HepG2 (cell line): ENCODE measurements around the gene CORO1A. TPM values are rescaled to one million over a fixed set of nuclear protein-coding genes. Genes with fewer than 3 reads are reported as not detected.

Experiments
- ATAC-seq: fragments of 200-7000 bp; cut with Tn5 transposase; 3 replicates; pipeline ENCODE4 v1.9.1; 2020; ENCODE audit warnings: mild to moderate bottlenecking, moderate library complexity
- BruUV-seq: library from RNA; stranded (reverse); fragments of 400-500 nt; replicated peaks from 2 replicates; lab custom pipeline; 2021; lab: Mats Ljungman, UMichigan
- CTCF ChIA-PET: fragments of 300-600 bp; formaldehyde crosslinking; extraction: SDS; loops from one replicate; lab custom pipeline; 2021; ENCODE audit warnings: low total read pairs, inconsistent platforms, low intra/inter-chr PET ratio; lab: Yijun Ruan, JAX
- POLR2A ChIA-PET: fragments of 350-600 bp; sonication (Branson Sonifier 250); formaldehyde crosslinking; loops from one replicate; lab custom pipeline; 2020; ENCODE audit warnings: antibody characterized with exemption, inconsistent platforms; lab: Yijun Ruan, JAX
- DNase-seq: peaks from one replicate; pipeline ENCODE4 v3.0.0-alpha.2; 2015; ENCODE audit warnings: low spot score
- FAIRE-seq: peaks from 3 replicates; lab custom pipeline; 2011; peaks lifted over from hg19 to GRCh38; lab: Jason Lieb, UNC
- H2AFZ ChIP-seq: one replicate; pipeline ENCODE4 v1.6.1; 2011; ENCODE audit warnings: low read length, inconsistent platforms
- H3K27ac ChIP-seq: fragments of 300-600 bp; 3 replicates; pipeline ENCODE4 v1.8.0; 2011; ENCODE audit warnings: mixed run types, mild to moderate bottlenecking, mixed read lengths, low read length, inconsistent platforms; ENCODE audit not compliant: insufficient read depth; ENCODE audit errors: extremely low read length
- H3K27me3 ChIP-seq, 2 experiments: fragments of 200-600 bp in 1 of 2; 2 replicates in 1 of 2; 3 replicates in 1 of 2; pipeline versions ENCODE4 v1.6.0 to v1.8.0; 2011; ENCODE audit warnings: low read length in 2 of 2, mild to moderate bottlenecking in 2 of 2, moderate library complexity in 2 of 2, inconsistent platforms in 1 of 2; ENCODE audit not compliant: insufficient read depth in 2 of 2, control insufficient read depth in 1 of 2
- H3K36me3 ChIP-seq, 2 experiments: fragments of 200-600 bp in 1 of 2; replicated peaks in 1 of 2; 2 replicates in 1 of 2; 3 replicates in 1 of 2; pipeline versions ENCODE4 v1.5.1 to v1.8.0; 2011; ENCODE audit warnings: low read length in 2 of 2, inconsistent platforms in 1 of 2; ENCODE audit not compliant: insufficient read depth in 2 of 2, control insufficient read depth in 1 of 2
- H3K4me1 ChIP-seq: 2 replicates; pipeline ENCODE4 v1.5.1; 2012; ENCODE audit warnings: low read length, inconsistent platforms; ENCODE audit not compliant: insufficient read depth
- H3K4me2 ChIP-seq: 2 replicates; pipeline ENCODE4 v1.6.0; 2011; ENCODE audit warnings: low read depth, low read length, inconsistent platforms
- H3K4me3 ChIP-seq, 3 experiments: fragments of 200-600 bp in 1 of 3; sonication (generic), shearing (Covaris generic) in 1 of 3; replicated peaks in 1 of 3; 2 replicates each; pipeline ENCODE4 v1.5.1; 2011 to 2016; ENCODE audit warnings: low read length in 3 of 3, inconsistent platforms in 2 of 3, low read depth in 2 of 3, mild to moderate bottlenecking in 2 of 3, control low read depth in 1 of 3, mixed read lengths in 1 of 3; ENCODE audit not compliant: insufficient read depth in 1 of 3
- H3K79me2 ChIP-seq: one replicate; pipeline ENCODE4 v1.6.1; 2011; ENCODE audit warnings: low read length, inconsistent platforms; ENCODE audit not compliant: insufficient read depth
- H3K9ac ChIP-seq: 2 replicates; pipeline ENCODE4 v1.6.0; 2011; ENCODE audit warnings: mild to moderate bottlenecking, low read depth, low read length, inconsistent platforms; ENCODE audit not compliant: insufficient read depth
- H3K9me3 ChIP-seq: 2 replicates; pipeline ENCODE4 v1.5.1; 2012; ENCODE audit warnings: mild to moderate bottlenecking, low read length
- H4K20me1 ChIP-seq: 2 replicates; pipeline ENCODE4 v1.6.0; 2011; ENCODE audit warnings: inconsistent platforms, mild to moderate bottlenecking, low read length, moderate library complexity; ENCODE audit not compliant: insufficient read depth
- ATF7-NPFF ChIP-seq: sonication (generic); formaldehyde crosslinking; IDR thresholded peaks from 2 replicates; pipeline ENCODE4 v1.8.1; 2023; ENCODE audit warnings: mild to moderate bottlenecking, low read depth, missing genetic modification reagents, moderate library complexity
- GLMP ChIP-seq: sonication (generic); formaldehyde crosslinking; IDR thresholded peaks from 2 replicates; pipeline ENCODE4 v1.9.0; 2021; ENCODE audit warnings: missing genetic modification reagents, mild to moderate bottlenecking, borderline replicate concordance
- HNRNPL ChIP-seq: fragments of 200-400 bp; formaldehyde crosslinking; IDR thresholded peaks from 2 replicates; pipeline ENCODE4 v1.6.1; 2017; ENCODE audit warnings: mild to moderate bottlenecking, low read depth, low read length
- MAX ChIP-seq: IDR thresholded peaks from 2 replicates; pipeline ENCODE4 v1.6.1; 2012; ENCODE audit warnings: inconsistent platforms
- PCBP2 ChIP-seq: fragments of 200-400 bp; formaldehyde crosslinking; optimal IDR thresholded peaks from 2 replicates; pipeline ENCODE3; 2018; ENCODE audit warnings: low read length, low read depth; ENCODE audit not compliant: poor library complexity, severe bottlenecking
- U2AF1 ChIP-seq: fragments of 200-400 bp; formaldehyde crosslinking; optimal IDR thresholded peaks from 2 replicates; pipeline ENCODE3; 2017; ENCODE audit warnings: mild to moderate bottlenecking, low read depth, low read length
- ZBTB43 ChIP-seq: sonication (generic); formaldehyde crosslinking; conservative IDR thresholded peaks from 2 replicates; pipeline ENCODE4 v1.4.0; 2020; ENCODE audit warnings: missing genetic modification reagents
- ZNF224 ChIP-seq: sonication (generic); formaldehyde crosslinking; IDR thresholded peaks from 2 replicates; pipeline ENCODE4 v1.5.0; 2020; ENCODE audit warnings: mild to moderate bottlenecking, missing genetic modification reagents
- ZNF570 ChIP-seq: sonication (generic); formaldehyde crosslinking; IDR thresholded peaks from 2 replicates; pipeline ENCODE4 v1.4.0; 2020; ENCODE audit warnings: mild to moderate bottlenecking, missing genetic modification reagents, borderline replicate concordance
- ZNF629 ChIP-seq: sonication (generic); formaldehyde crosslinking; conservative IDR thresholded peaks from 2 replicates; pipeline ENCODE4 v1.5.0; 2020; ENCODE audit warnings: missing genetic modification reagents
- ZNF747 ChIP-seq: sonication (generic); formaldehyde crosslinking; IDR thresholded peaks from 2 replicates; pipeline ENCODE4 v1.8.1; 2023; ENCODE audit warnings: missing genetic modification reagents, mild to moderate bottlenecking, borderline replicate concordance
- ZNF761 ChIP-seq: sonication (generic); formaldehyde crosslinking; conservative IDR thresholded peaks from 2 replicates; pipeline ENCODE4 v1.4.0; 2020; ENCODE audit warnings: mild to moderate bottlenecking, missing genetic modification reagents
- ZNF776 ChIP-seq: sonication (generic); formaldehyde crosslinking; IDR thresholded peaks from 2 replicates; pipeline ENCODE4 v1.4.0; 2020; ENCODE audit warnings: mild to moderate bottlenecking, missing genetic modification reagents
- WGBS: methylation state at CpG from one replicate; pipeline ENCODE4 v1.1.6; 2017; ENCODE audit warnings: low lambda C conversion rate; 5-methylcytosine and 5-hydroxymethylcytosine counted together
- in situ Hi-C: cut with HindIII; loops from 2 replicates; pipeline ENCODE4 v1.10.0; 2017; ENCODE audit warnings: low pct_unique_long_range_greater_than_20kb; ENCODE audit not compliant: extremely low pct_ligation_motif_present
- intact Hi-C: fragments of 100-400 bp; cut with micrococcal nuclease; formaldehyde crosslinking; loops from one replicate; pipeline ENCODE4 v1.10.0; 2022; ENCODE audit not compliant: unreplicated experiment
- polyA plus RNA-seq, 8 experiments: library from polyadenylated mRNA; depleted of rRNA in 3 of 8; stranded (reverse) in 7 of 8; unstranded in 1 of 8; fragments of >200 nt; fragmentation: Illumina TruSeq in 4 of 8; extraction: Trizol in 4 of 8; gene quantifications; 2 replicates each; pipeline versions ENCODE4 v1.2.1 to v1.2.3, GENCODE V29; 2011 to 2016; ENCODE audit warnings: low read depth in 4 of 8, missing spikeins in 1 of 8, mixed read lengths in 1 of 8; ENCODE audit not compliant: insufficient read depth in 1 of 8
- total RNA-seq, 5 experiments: library from RNA; depleted of rRNA; stranded (reverse); fragments of >200 nt; fragmentation: Illumina TruSeq; extraction: Trizol; gene quantifications; 2 replicates each; pipeline ENCODE4 v1.2.3, GENCODE V29; 2016; ENCODE audit warnings: low read depth in 1 of 5
- TF ChIP-seq, protein P1 (sequence below): sonication (generic); formaldehyde crosslinking; IDR thresholded peaks from 2 replicates; pipeline ENCODE4 v1.5.0; 2020; ENCODE audit warnings: mild to moderate bottlenecking, missing genetic modification reagents, moderate library complexity
- TF ChIP-seq, protein P2 (sequence below): fragments of 450-650 bp; IDR thresholded peaks from 2 replicates; pipeline ENCODE4 v1.6.1; 2017
- TF ChIP-seq, protein P3 (sequence below): sonication (generic); formaldehyde crosslinking; IDR thresholded peaks from 2 replicates; pipeline ENCODE4 v1.8.0; 2023; ENCODE audit warnings: mild to moderate bottlenecking, missing genetic modification reagents

Gene CORO1A
- total and polyA plus RNA-seq, 2 of the 13 experiments (the other 11 are each of a cell fraction or from before 2014, with no cell fraction given), result 6.5 to 12.9 TPM

DNA sequence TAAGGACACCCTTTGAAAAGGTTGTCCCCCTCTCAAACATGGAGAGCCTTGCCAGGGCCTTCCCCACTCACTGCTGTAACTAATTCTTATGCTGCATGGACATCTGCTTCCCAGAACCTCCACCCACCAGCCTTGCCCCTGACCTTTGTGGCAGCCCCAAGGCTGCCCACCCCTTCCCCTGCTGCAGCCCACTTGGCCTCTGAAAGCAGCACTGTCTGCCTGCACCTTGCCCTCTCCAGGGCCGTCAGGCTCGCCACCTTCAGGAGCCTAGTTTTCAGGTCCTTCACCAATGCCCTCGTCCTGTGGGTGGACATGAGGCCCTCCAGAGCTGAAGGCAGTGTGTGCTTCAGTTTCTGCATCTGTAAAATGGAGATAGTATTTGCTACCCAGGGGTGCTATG is 2.7 kb upstream of the CORO1A start:
- ChIA-PET CTCF (interaction anchor here (1.2 kb wide), 1 partner anchor 68 kb away, joined by 3 read pairs; no protein-coding TSS in a partner anchor), POLR2A (interaction anchor here (0.6 to 1.0 kb wide), 3 partner anchors 30 to 69 kb away, joined by 3 to 4 read pairs (median 4); no protein-coding TSS in a partner anchor)
- H2AFZ ChIP-seq, result no peak overlapping the region
- H3K79me2 ChIP-seq, result no peaks in the 10 kb centered on the region
- no peaks in the 10 kb centered on the region; a peak in 1 of 5 replicates for H3K27me3 ChIP-seq
- H4K20me1 ChIP-seq, result no peaks in the 10 kb centered on the region
- H3K27ac ChIP-seq, result no peak overlapping the region
- peaks cover 68% of the 10 kb centered on the region for H3K4me1 ChIP-seq
- WGBS, result 0% methylated on average over 3 of the region's 3 CpGs
- no TSS peak for BruUV-seq
- no peak overlapping the region for H3K9ac ChIP-seq
- in situ Hi-C loops, result no loop called here
- H3K36me3 ChIP-seq, result no peaks in the 10 kb centered on the region
- H3K4me2 ChIP-seq, result peak overlapping the region; percentile 42
- no peak for DNase-seq
- no peaks in the 10 kb centered on the region for H3K9me3 ChIP-seq
- 0 out of 6 replicates have a peak overlapping the region, but pooled peaks of 1 of the 3 experiments have one; percentile 7 for H3K4me3 ChIP-seq
- intact Hi-C loops, result no loop called here
- no peak for FAIRE-seq
- ATAC-seq, result no peak
- no peak for TF ChIP-seq ZNF776
- TF ChIP-seq MAX, result peak; percentile 22; the same call in 1 of the 2 replicates
- TF ChIP-seq, protein P1, sequence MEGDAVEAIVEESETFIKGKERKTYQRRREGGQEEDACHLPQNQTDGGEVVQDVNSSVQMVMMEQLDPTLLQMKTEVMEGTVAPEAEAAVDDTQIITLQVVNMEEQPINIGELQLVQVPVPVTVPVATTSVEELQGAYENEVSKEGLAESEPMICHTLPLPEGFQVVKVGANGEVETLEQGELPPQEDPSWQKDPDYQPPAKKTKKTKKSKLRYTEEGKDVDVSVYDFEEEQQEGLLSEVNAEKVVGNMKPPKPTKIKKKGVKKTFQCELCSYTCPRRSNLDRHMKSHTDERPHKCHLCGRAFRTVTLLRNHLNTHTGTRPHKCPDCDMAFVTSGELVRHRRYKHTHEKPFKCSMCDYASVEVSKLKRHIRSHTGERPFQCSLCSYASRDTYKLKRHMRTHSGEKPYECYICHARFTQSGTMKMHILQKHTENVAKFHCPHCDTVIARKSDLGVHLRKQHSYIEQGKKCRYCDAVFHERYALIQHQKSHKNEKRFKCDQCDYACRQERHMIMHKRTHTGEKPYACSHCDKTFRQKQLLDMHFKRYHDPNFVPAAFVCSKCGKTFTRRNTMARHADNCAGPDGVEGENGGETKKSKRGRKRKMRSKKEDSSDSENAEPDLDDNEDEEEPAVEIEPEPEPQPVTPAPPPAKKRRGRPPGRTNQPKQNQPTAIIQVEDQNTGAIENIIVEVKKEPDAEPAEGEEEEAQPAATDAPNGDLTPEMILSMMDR (CRISPR knock-in tag), result peak; percentile 23
- TF ChIP-seq U2AF1, result no peak
- no peak for TF ChIP-seq ZNF761
- TF ChIP-seq ATF7-NPFF (CRISPR knock-in tag), result no peak
- no peak for TF ChIP-seq PCBP2
- no peak for TF ChIP-seq ZBTB43 (CRISPR knock-in tag)
- peak; percentile 67; the same call in 1 of the 2 replicates for TF ChIP-seq ZNF629 (CRISPR knock-in tag)
- TF ChIP-seq ZNF747 (CRISPR knock-in tag), result no peak
- TF ChIP-seq GLMP, result no peak
- TF ChIP-seq, protein P2, sequence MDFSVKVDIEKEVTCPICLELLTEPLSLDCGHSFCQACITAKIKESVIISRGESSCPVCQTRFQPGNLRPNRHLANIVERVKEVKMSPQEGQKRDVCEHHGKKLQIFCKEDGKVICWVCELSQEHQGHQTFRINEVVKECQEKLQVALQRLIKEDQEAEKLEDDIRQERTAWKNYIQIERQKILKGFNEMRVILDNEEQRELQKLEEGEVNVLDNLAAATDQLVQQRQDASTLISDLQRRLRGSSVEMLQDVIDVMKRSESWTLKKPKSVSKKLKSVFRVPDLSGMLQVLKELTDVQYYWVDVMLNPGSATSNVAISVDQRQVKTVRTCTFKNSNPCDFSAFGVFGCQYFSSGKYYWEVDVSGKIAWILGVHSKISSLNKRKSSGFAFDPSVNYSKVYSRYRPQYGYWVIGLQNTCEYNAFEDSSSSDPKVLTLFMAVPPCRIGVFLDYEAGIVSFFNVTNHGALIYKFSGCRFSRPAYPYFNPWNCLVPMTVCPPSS, result no peak
- TF ChIP-seq, protein P3, sequence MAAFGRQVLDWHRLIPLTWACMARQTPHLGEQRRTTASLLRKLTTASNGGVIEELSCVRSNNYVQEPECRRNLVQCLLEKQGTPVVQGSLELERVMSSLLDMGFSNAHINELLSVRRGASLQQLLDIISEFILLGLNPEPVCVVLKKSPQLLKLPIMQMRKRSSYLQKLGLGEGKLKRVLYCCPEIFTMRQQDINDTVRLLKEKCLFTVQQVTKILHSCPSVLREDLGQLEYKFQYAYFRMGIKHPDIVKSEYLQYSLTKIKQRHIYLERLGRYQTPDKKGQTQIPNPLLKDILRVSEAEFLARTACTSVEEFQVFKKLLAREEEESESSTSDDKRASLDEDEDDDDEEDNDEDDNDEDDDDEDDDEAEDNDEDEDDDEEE (CRISPR knock-in tag), result no peak
- TF ChIP-seq ZNF570, result no peak
- TF ChIP-seq ZNF224 (CRISPR knock-in tag), result no peak
- TF ChIP-seq HNRNPL, result 0 out of 2 replicates have a peak, but pooled peaks have one; percentile 55
